ENCODE measurements around the gene SLC9A3. TPM values are rescaled to one million over a fixed set of nuclear protein-coding genes. Genes with fewer than 3 reads are reported as not detected.

Gene SLC9A3
- total RNA-seq, 1 donor: 1.8 TPM

- no peaks in the 10 kb centered on the region for H3K9me3 ChIP-seq (ENCODE audit: low read depth, low read length)
- H3K27me3 ChIP-seq (ENCODE audit: insufficient read depth, low read length): peaks cover 29% of the 10 kb centered on the region
- H3K4me3 ChIP-seq (ENCODE audit: low read length): no peak overlapping the region
- H3K4me1 ChIP-seq (ENCODE audit: insufficient read depth, low read length): no peaks in the 10 kb centered on the region
Observed at GRCh38 chr5:537098-537497, 12.8 kb upstream of the SLC9A3 start.

GRCh38 chr5:535846-536698 lies 11.8 kb upstream of the SLC9A3 start:
- Histone ChIP-seq H3K27me3 (ENCODE audit: insufficient read depth, low read length) (peaks cover 34% of the 10 kb centered on the region), H3K4me1 (ENCODE audit: insufficient read depth, low read length) (peaks cover 8% of the 10 kb centered on the region), H3K4me3 (ENCODE audit: low read length) (no peak overlapping the region), H3K9me3 (ENCODE audit: low read depth, low read length) (no peaks in the 10 kb centered on the region)

- H3K9me3 ChIP-seq (ENCODE audit: low read depth, low read length): no peaks in the 10 kb centered on the region
- H3K4me1 ChIP-seq (ENCODE audit: insufficient read depth, low read length): peaks cover 19% of the 10 kb centered on the region
- peaks cover 34% of the 10 kb centered on the region for H3K27me3 ChIP-seq (ENCODE audit: insufficient read depth, low read length)
- no peak overlapping the region for H3K4me3 ChIP-seq (ENCODE audit: low read length)
Observed at GRCh38 chr5:534743-535671, 10.8 kb upstream of the SLC9A3 start.

GRCh38 chr5:533955-534742 lies 9.9 kb upstream of the SLC9A3 start:
- Histone ChIP-seq H3K9me3 (ENCODE audit: low read depth, low read length) (no peaks in the 10 kb centered on the region), H3K4me3 (ENCODE audit: low read length) (no peak overlapping the region), H3K4me1 (ENCODE audit: insufficient read depth, low read length) (peaks cover 27% of the 10 kb centered on the region), H3K27me3 (ENCODE audit: insufficient read depth, low read length) (peaks cover 37% of the 10 kb centered on the region)

- Histone ChIP-seq H3K4me1 (ENCODE audit: insufficient read depth, low read length) (peaks cover 32% of the 10 kb centered on the region), H3K27me3 (ENCODE audit: insufficient read depth, low read length) (peaks cover 41% of the 10 kb centered on the region), H3K9me3 (ENCODE audit: low read depth, low read length) (no peaks in the 10 kb centered on the region), H3K4me3 (ENCODE audit: low read length) (no peak overlapping the region)
Observed at GRCh38 chr5:533243-533954, 9.2 kb upstream of the SLC9A3 start.

- H3K9me3 ChIP-seq (ENCODE audit: low read depth, low read length): no peaks in the 10 kb centered on the region
- H3K4me3 ChIP-seq (ENCODE audit: low read length): no peak overlapping the region
- peaks cover 44% of the 10 kb centered on the region for H3K27me3 ChIP-seq (ENCODE audit: insufficient read depth, low read length)
- peaks cover 34% of the 10 kb centered on the region for H3K4me1 ChIP-seq (ENCODE audit: insufficient read depth, low read length)
Observed at GRCh38 chr5:532521-533242, 8.4 kb upstream of the SLC9A3 start.

- peaks cover 42% of the 10 kb centered on the region for H3K4me1 ChIP-seq (ENCODE audit: insufficient read depth, low read length)
- H3K9me3 ChIP-seq (ENCODE audit: low read depth, low read length): no peaks in the 10 kb centered on the region
- no peak overlapping the region for H3K4me3 ChIP-seq (ENCODE audit: low read length)
- peaks cover 52% of the 10 kb centered on the region for H3K27me3 ChIP-seq (ENCODE audit: insufficient read depth, low read length)
Observed at GRCh38 chr5:531749-532315, 7.6 kb upstream of the SLC9A3 start.

- no peaks in the 10 kb centered on the region for H3K9me3 ChIP-seq (ENCODE audit: low read depth, low read length)
- no peak overlapping the region for H3K4me3 ChIP-seq (ENCODE audit: low read length)
- H3K27me3 ChIP-seq (ENCODE audit: insufficient read depth, low read length): peaks cover 56% of the 10 kb centered on the region
- peaks cover 43% of the 10 kb centered on the region for H3K4me1 ChIP-seq (ENCODE audit: insufficient read depth, low read length)
Observed at GRCh38 chr5:531101-531748, 7.0 kb upstream of the SLC9A3 start.

GRCh38 chr5:530001-530955 lies 6.0 kb upstream of the SLC9A3 start:
- H3K9me3 ChIP-seq (ENCODE audit: low read depth, low read length): no peaks in the 10 kb centered on the region
- no peak overlapping the region for H3K4me3 ChIP-seq (ENCODE audit: low read length)
- H3K27me3 ChIP-seq (ENCODE audit: insufficient read depth, low read length): peaks cover 61% of the 10 kb centered on the region
- peaks cover 43% of the 10 kb centered on the region for H3K4me1 ChIP-seq (ENCODE audit: insufficient read depth, low read length)

- no peaks in the 10 kb centered on the region for H3K9me3 ChIP-seq (ENCODE audit: low read depth, low read length)
- H3K4me3 ChIP-seq (ENCODE audit: low read length): no peak overlapping the region
Observed at GRCh38 chr5:528629-529511, 4.6 kb upstream of the SLC9A3 start.

GRCh38 chr5:527646-528628 lies 3.7 kb upstream of the SLC9A3 start:
- H3K4me3 ChIP-seq (ENCODE audit: low read length): no peak overlapping the region
- peaks cover 43% of the 10 kb centered on the region for H3K4me1 ChIP-seq (ENCODE audit: insufficient read depth, low read length)
- H3K9me3 ChIP-seq (ENCODE audit: low read depth, low read length): no peaks in the 10 kb centered on the region
- H3K27me3 ChIP-seq (ENCODE audit: insufficient read depth, low read length): peaks cover 55% of the 10 kb centered on the region

More at GRCh38 chr5:528629-529511, 4.6 kb upstream of the SLC9A3 start:
- Histone ChIP-seq H3K27me3 (ENCODE audit: insufficient read depth, low read length) (peaks cover 60% of the 10 kb centered on the region), H3K4me1 (ENCODE audit: insufficient read depth, low read length) (peaks cover 43% of the 10 kb centered on the region)

Data from mononuclear cell (primary cell).